HepG2 (cell line): ENCODE results near the gene RELB. TPM values are rescaled to one million over a fixed set of nuclear protein-coding genes. Genes with fewer than 3 reads are reported as not detected.

ENCODE experiments used
- ATAC-seq: fragments of 200-7000 bp; cut with Tn5 transposase; 3 replicates; pipeline ENCODE4 v1.9.1; 2020; ENCODE audit warnings: mild to moderate bottlenecking, moderate library complexity
- BruUV-seq: library from RNA; stranded (reverse); fragments of 400-500 nt; replicated peaks from 2 replicates; lab custom pipeline; 2021; lab: Mats Ljungman, UMichigan
- CTCF ChIA-PET: fragments of 300-600 bp; formaldehyde crosslinking; extraction: SDS; loops from one replicate; lab custom pipeline; 2021; ENCODE audit warnings: low total read pairs, inconsistent platforms, low intra/inter-chr PET ratio; lab: Yijun Ruan, JAX
- POLR2A ChIA-PET: fragments of 350-600 bp; sonication (Branson Sonifier 250); formaldehyde crosslinking; loops from one replicate; lab custom pipeline; 2020; ENCODE audit warnings: antibody characterized with exemption, inconsistent platforms; lab: Yijun Ruan, JAX
- DNase-seq: peaks from one replicate; pipeline ENCODE4 v3.0.0-alpha.2; 2015; ENCODE audit warnings: low spot score
- FAIRE-seq: peaks from 3 replicates; lab custom pipeline; 2011; peaks lifted over from hg19 to GRCh38; lab: Jason Lieb, UNC
- H2AFZ ChIP-seq: one replicate; pipeline ENCODE4 v1.6.1; 2011; ENCODE audit warnings: low read length, inconsistent platforms
- H3K27ac ChIP-seq: fragments of 300-600 bp; 3 replicates; pipeline ENCODE4 v1.8.0; 2011; ENCODE audit warnings: mixed run types, mild to moderate bottlenecking, mixed read lengths, low read length, inconsistent platforms; ENCODE audit not compliant: insufficient read depth; ENCODE audit errors: extremely low read length
- H3K27me3 ChIP-seq, 2 experiments: fragments of 200-600 bp in 1 of 2; 2 replicates in 1 of 2; 3 replicates in 1 of 2; pipeline versions ENCODE4 v1.6.0 to v1.8.0; 2011; ENCODE audit warnings: low read length in 2 of 2, mild to moderate bottlenecking in 2 of 2, moderate library complexity in 2 of 2, inconsistent platforms in 1 of 2; ENCODE audit not compliant: insufficient read depth in 2 of 2, control insufficient read depth in 1 of 2
- H3K36me3 ChIP-seq, 2 experiments: fragments of 200-600 bp in 1 of 2; replicated peaks in 1 of 2; 2 replicates in 1 of 2; 3 replicates in 1 of 2; pipeline versions ENCODE4 v1.5.1 to v1.8.0; 2011; ENCODE audit warnings: low read length in 2 of 2, inconsistent platforms in 1 of 2; ENCODE audit not compliant: insufficient read depth in 2 of 2, control insufficient read depth in 1 of 2
- H3K4me1 ChIP-seq: 2 replicates; pipeline ENCODE4 v1.5.1; 2012; ENCODE audit warnings: low read length, inconsistent platforms; ENCODE audit not compliant: insufficient read depth
- H3K4me2 ChIP-seq: 2 replicates; pipeline ENCODE4 v1.6.0; 2011; ENCODE audit warnings: low read depth, low read length, inconsistent platforms
- H3K4me3 ChIP-seq, 3 experiments: fragments of 200-600 bp in 1 of 3; sonication (generic), shearing (Covaris generic) in 1 of 3; replicated peaks in 1 of 3; 2 replicates each; pipeline ENCODE4 v1.5.1; 2011 to 2016; ENCODE audit warnings: low read length in 3 of 3, inconsistent platforms in 2 of 3, low read depth in 2 of 3, mild to moderate bottlenecking in 2 of 3, control low read depth in 1 of 3, mixed read lengths in 1 of 3; ENCODE audit not compliant: insufficient read depth in 1 of 3
- H3K79me2 ChIP-seq: one replicate; pipeline ENCODE4 v1.6.1; 2011; ENCODE audit warnings: low read length, inconsistent platforms; ENCODE audit not compliant: insufficient read depth
- H3K9ac ChIP-seq: 2 replicates; pipeline ENCODE4 v1.6.0; 2011; ENCODE audit warnings: mild to moderate bottlenecking, low read depth, low read length, inconsistent platforms; ENCODE audit not compliant: insufficient read depth
- H3K9me3 ChIP-seq: 2 replicates; pipeline ENCODE4 v1.5.1; 2012; ENCODE audit warnings: mild to moderate bottlenecking, low read length
- H4K20me1 ChIP-seq: 2 replicates; pipeline ENCODE4 v1.6.0; 2011; ENCODE audit warnings: inconsistent platforms, mild to moderate bottlenecking, low read length, moderate library complexity; ENCODE audit not compliant: insufficient read depth
- BCL6 ChIP-seq: IDR thresholded peaks from 2 replicates; pipeline ENCODE4 v1.6.1; 2016; ENCODE audit warnings: missing genetic modification reagents, missing compliant biosample characterization
- CENPX ChIP-seq: sonication (generic); formaldehyde crosslinking; IDR thresholded peaks from 2 replicates; pipeline ENCODE4 v1.9.0; 2021; ENCODE audit warnings: mild to moderate bottlenecking, missing genetic modification reagents, moderate library complexity
- DMTF1 ChIP-seq: sonication (generic); formaldehyde crosslinking; IDR thresholded peaks from 2 replicates; pipeline ENCODE4 v1.4.0; 2020; ENCODE audit warnings: mild to moderate bottlenecking, missing genetic modification reagents
- POGK ChIP-seq: sonication (generic); formaldehyde crosslinking; conservative IDR thresholded peaks from 2 replicates; pipeline ENCODE4 v1.8.0; 2022; ENCODE audit warnings: mild to moderate bottlenecking, moderate library complexity, missing genetic modification reagents
- SAP130 ChIP-seq: IDR thresholded peaks from 2 replicates; pipeline ENCODE4 v1.6.1; 2016; ENCODE audit warnings: low read depth
- ZNF232 ChIP-seq: sonication (generic); formaldehyde crosslinking; IDR thresholded peaks from 2 replicates; pipeline ENCODE4 v1.4.0; 2020; ENCODE audit warnings: missing genetic modification reagents, borderline replicate concordance
- ZNF318 ChIP-seq: sonication (generic); formaldehyde crosslinking; IDR thresholded peaks from 2 replicates; pipeline ENCODE4 v1.4.0; 2020; ENCODE audit warnings: mild to moderate bottlenecking, missing genetic modification reagents
- ZNF451 ChIP-seq: sonication (generic); formaldehyde crosslinking; IDR thresholded peaks from 2 replicates; pipeline ENCODE4 v1.5.0; 2020; ENCODE audit warnings: mild to moderate bottlenecking, missing genetic modification reagents
- ZNF496 ChIP-seq: sonication (generic); formaldehyde crosslinking; IDR thresholded peaks from 2 replicates; pipeline ENCODE4 v1.8.1; 2023; ENCODE audit warnings: mild to moderate bottlenecking, moderate library complexity, missing genetic modification reagents; ENCODE audit not compliant: insufficient replicate concordance
- ZZZ3 ChIP-seq: sonication (generic); formaldehyde crosslinking; IDR thresholded peaks from 2 replicates; pipeline ENCODE4 v1.4.0; 2020; ENCODE audit warnings: missing genetic modification reagents, mild to moderate bottlenecking, borderline replicate concordance
- WGBS: methylation state at CpG from one replicate; pipeline ENCODE4 v1.1.6; 2017; ENCODE audit warnings: low lambda C conversion rate; 5-methylcytosine and 5-hydroxymethylcytosine counted together
- in situ Hi-C: cut with HindIII; loops from 2 replicates; pipeline ENCODE4 v1.10.0; 2017; ENCODE audit warnings: low pct_unique_long_range_greater_than_20kb; ENCODE audit not compliant: extremely low pct_ligation_motif_present
- intact Hi-C: fragments of 100-400 bp; cut with micrococcal nuclease; formaldehyde crosslinking; loops from one replicate; pipeline ENCODE4 v1.10.0; 2022; ENCODE audit not compliant: unreplicated experiment
- polyA plus RNA-seq, 8 experiments: library from polyadenylated mRNA; depleted of rRNA in 3 of 8; stranded (reverse) in 7 of 8; unstranded in 1 of 8; fragments of >200 nt; fragmentation: Illumina TruSeq in 4 of 8; extraction: Trizol in 4 of 8; gene quantifications; 2 replicates each; pipeline versions ENCODE4 v1.2.1 to v1.2.3, GENCODE V29; 2011 to 2016; ENCODE audit warnings: low read depth in 4 of 8, missing spikeins in 1 of 8, mixed read lengths in 1 of 8; ENCODE audit not compliant: insufficient read depth in 1 of 8
- total RNA-seq, 5 experiments: library from RNA; depleted of rRNA; stranded (reverse); fragments of >200 nt; fragmentation: Illumina TruSeq; extraction: Trizol; gene quantifications; 2 replicates each; pipeline ENCODE4 v1.2.3, GENCODE V29; 2016; ENCODE audit warnings: low read depth in 1 of 5

RELB gene
- total and polyA plus RNA-seq, 2 of the 13 experiments (the other 11 are each of a cell fraction or from before 2014, with no cell fraction given): 1.9 to 3.5 TPM

GRCh38 chr19:45058622-45059159 is 57.4 kb downstream of the RELB start:
- TF ChIP-seq DMTF1 (CRISPR knock-in tag) (no peak), ZNF318 (no peak), ZZZ3 (CRISPR knock-in tag) (no peak), ZNF232 (CRISPR knock-in tag) (no peak), CENPX (CRISPR knock-in tag) (no peak), SAP130 (CRISPR knock-in tag) (no peak), ZNF496 (CRISPR knock-in tag) (no peak), BCL6 (CRISPR knock-in tag) (no peak), ZNF451 (CRISPR knock-in tag) (no peak), POGK (no peak)
- ATAC-seq (no peak), FAIRE-seq (no peak), DNase-seq (no peak)
- ChIA-PET POLR2A (interaction anchor here (1.1 kb wide), 3 partner anchors 13 to 57 kb away, joined by 3 to 11 read pairs (median 9); partner anchors contain the start of genes CLASRP and RELB), CTCF (interaction anchor here (1.2 to 3.0 kb wide), 3 partner anchors 42 to 72 kb away, joined by 3 to 40 read pairs (median 7); no protein-coding TSS in a partner anchor)
- Histone ChIP-seq H3K27me3 (no peaks in the 10 kb centered on the region), H3K4me1 (no peaks in the 10 kb centered on the region), H3K36me3 (peaks cover 60 to 86% of the 10 kb centered on the region in 2 experiments), H3K79me2 (no peaks in the 10 kb centered on the region), H3K4me3 (no peak overlapping the region), H3K9ac (no peak overlapping the region), H3K27ac (no peak overlapping the region), H2AFZ (no peak overlapping the region), H3K9me3 (no peaks in the 10 kb centered on the region), H4K20me1 (peaks cover 5% of the 10 kb centered on the region; the same call in 1 of the 2 replicates), H3K4me2 (no peak overlapping the region)
- WGBS: 95% methylated on average over 14 of the region's 14 CpGs
- in situ Hi-C loops: no loop called here
- intact Hi-C loops: loop anchor here (1.0 kb wide), 1 partner anchor 41 kb away; no protein-coding TSS in a partner anchor
- no TSS peak for BruUV-seq
